Measurements from ENCODE around the gene C19orf81. TPM values are rescaled to one million over a fixed set of nuclear protein-coding genes. Genes with fewer than 3 reads are reported as not detected.

C19orf81 gene
- total RNA-seq, 1 experiment from 2014 or later: 0.41 TPM

- H3K9me3 Mint-ChIP-seq (ENCODE audit: unreplicated experiment): no peaks in the 10 kb centered on the region
- intact Hi-C loops (cut with micrococcal nuclease; ENCODE audit: unreplicated experiment): no loop called here
These were observed 22.4 kb upstream of the C19orf81 start for GRCh38 chr19:50626795-50627194.

DNA sequence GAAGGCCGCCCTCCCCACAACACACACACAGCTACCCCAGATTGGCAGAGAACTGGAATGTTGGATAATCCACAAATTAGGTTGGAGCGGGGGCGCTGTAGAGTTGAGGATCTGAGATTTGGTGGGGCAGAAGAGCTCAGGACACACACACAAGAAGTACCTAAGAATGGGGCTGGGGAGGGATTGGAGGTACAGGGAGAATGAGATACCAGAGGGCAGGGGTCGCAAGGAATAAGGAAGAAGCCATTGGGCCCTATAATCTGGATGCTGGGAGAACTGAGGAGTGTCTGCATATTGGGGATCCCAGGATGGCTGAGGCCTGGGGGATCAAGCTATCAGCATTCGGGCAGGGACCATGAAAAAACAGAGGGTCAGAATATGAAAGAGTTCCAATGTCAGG is 21.1 kb upstream of the C19orf81 start:
- CTCF ChIA-PET: no interaction called here
- H3K4me3 Mint-ChIP-seq (ENCODE audit: unreplicated experiment): no peak overlapping the region
- no peaks in the 10 kb centered on the region for H3K36me3 Mint-ChIP-seq (ENCODE audit: insufficient read depth, unreplicated experiment)
- POLR2A ChIA-PET: interaction anchor here (0.5 kb wide), 2 partner anchors 116 to 363 kb away, joined by 3 read pairs; no protein-coding TSS in a partner anchor
- H3K9me3 Mint-ChIP-seq (ENCODE audit: unreplicated experiment): no peaks in the 10 kb centered on the region
- Histone ChIP-seq H3K4me1 (no peaks in the 10 kb centered on the region), H3K9me3 (peaks cover 3% of the 10 kb centered on the region; the same call in 1 of the 2 replicates), H3K4me3 (ENCODE audit: low read depth, low read length) (no peak overlapping the region), H3K27me3 (replicated peaks; ENCODE audit: control insufficient read depth, insufficient read depth, low read length) (no peaks in the 10 kb centered on the region), H3K36me3 (ENCODE audit: control insufficient read depth, insufficient read depth, low read length) (no peaks in the 10 kb centered on the region)
- no peaks in the 10 kb centered on the region for H3K4me1 Mint-ChIP-seq (ENCODE audit: low read depth, unreplicated experiment)
- intact Hi-C loops (cut with micrococcal nuclease; ENCODE audit: unreplicated experiment): no loop called here
- peaks cover 7% of the 10 kb centered on the region for H3K27me3 Mint-ChIP-seq (ENCODE audit: insufficient read depth, unreplicated experiment)
- TF ChIP-seq, protein P1, sequence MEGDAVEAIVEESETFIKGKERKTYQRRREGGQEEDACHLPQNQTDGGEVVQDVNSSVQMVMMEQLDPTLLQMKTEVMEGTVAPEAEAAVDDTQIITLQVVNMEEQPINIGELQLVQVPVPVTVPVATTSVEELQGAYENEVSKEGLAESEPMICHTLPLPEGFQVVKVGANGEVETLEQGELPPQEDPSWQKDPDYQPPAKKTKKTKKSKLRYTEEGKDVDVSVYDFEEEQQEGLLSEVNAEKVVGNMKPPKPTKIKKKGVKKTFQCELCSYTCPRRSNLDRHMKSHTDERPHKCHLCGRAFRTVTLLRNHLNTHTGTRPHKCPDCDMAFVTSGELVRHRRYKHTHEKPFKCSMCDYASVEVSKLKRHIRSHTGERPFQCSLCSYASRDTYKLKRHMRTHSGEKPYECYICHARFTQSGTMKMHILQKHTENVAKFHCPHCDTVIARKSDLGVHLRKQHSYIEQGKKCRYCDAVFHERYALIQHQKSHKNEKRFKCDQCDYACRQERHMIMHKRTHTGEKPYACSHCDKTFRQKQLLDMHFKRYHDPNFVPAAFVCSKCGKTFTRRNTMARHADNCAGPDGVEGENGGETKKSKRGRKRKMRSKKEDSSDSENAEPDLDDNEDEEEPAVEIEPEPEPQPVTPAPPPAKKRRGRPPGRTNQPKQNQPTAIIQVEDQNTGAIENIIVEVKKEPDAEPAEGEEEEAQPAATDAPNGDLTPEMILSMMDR (IDR thresholded peaks at IDR 0.05; ENCODE audit: insufficient read depth in 1 of 2, low read depth in 1 of 2, low read length in 1 of 2, severe bottlenecking in 1 of 2, unreplicated experiment in 1 of 2): no peak
- DNase-seq: no peak
- no TSS peak for BruUV-seq (replicated peaks)
- H3K27ac Mint-ChIP-seq (ENCODE audit: unreplicated experiment): no peak overlapping the region

More at GRCh38 chr19:50626795-50627194, 22.4 kb upstream of the C19orf81 start:
- CTCF ChIA-PET: no interaction called here
- no peak for DNase-seq
- no peak overlapping the region for H3K4me3 Mint-ChIP-seq (ENCODE audit: unreplicated experiment)
- H3K27ac Mint-ChIP-seq (ENCODE audit: unreplicated experiment): no peak overlapping the region
- no peaks in the 10 kb centered on the region for H3K9me3 ChIP-seq
- peaks cover 7% of the 10 kb centered on the region for H3K27me3 Mint-ChIP-seq (ENCODE audit: insufficient read depth, unreplicated experiment)
- no peaks in the 10 kb centered on the region for H3K4me1 Mint-ChIP-seq (ENCODE audit: low read depth, unreplicated experiment)
- BruUV-seq (replicated peaks): no TSS peak
- H3K36me3 Mint-ChIP-seq (ENCODE audit: insufficient read depth, unreplicated experiment): no peaks in the 10 kb centered on the region
- POLR2A ChIA-PET: no interaction called here
- no peaks in the 10 kb centered on the region for H3K4me1 ChIP-seq
- no peaks in the 10 kb centered on the region for H3K27me3 ChIP-seq (replicated peaks; ENCODE audit: control insufficient read depth, insufficient read depth, low read length)
- TF ChIP-seq, protein P1 (IDR thresholded peaks at IDR 0.05; ENCODE audit: insufficient read depth in 1 of 2, low read depth in 1 of 2, low read length in 1 of 2, severe bottlenecking in 1 of 2, unreplicated experiment in 1 of 2): no peak
- no peak overlapping the region for H3K4me3 ChIP-seq (ENCODE audit: low read depth, low read length)
- H3K36me3 ChIP-seq (ENCODE audit: control insufficient read depth, insufficient read depth, low read length): no peaks in the 10 kb centered on the region

GRCh38 chr19:50628551-50628950 is 20.7 kb upstream of the C19orf81 start:
- no peaks in the 10 kb centered on the region for H3K27me3 ChIP-seq (replicated peaks; ENCODE audit: control insufficient read depth, insufficient read depth, low read length)
- ChIA-PET POLR2A (interaction anchor here (0.5 kb wide), 1 partner anchor 117 kb away, joined by 3 read pairs; no protein-coding TSS in a partner anchor), CTCF (interaction anchor here (0.6 kb wide), 1 partner anchor 96 kb away, joined by 3 read pairs; no protein-coding TSS in a partner anchor)
- H3K4me3 Mint-ChIP-seq (ENCODE audit: unreplicated experiment): no peak overlapping the region
- no peaks in the 10 kb centered on the region for H3K36me3 Mint-ChIP-seq (ENCODE audit: insufficient read depth, unreplicated experiment)
- no peak overlapping the region for H3K27ac Mint-ChIP-seq (ENCODE audit: unreplicated experiment)
- peaks cover 7% of the 10 kb centered on the region; the same call in 1 of the 2 replicates for H3K9me3 ChIP-seq
- intact Hi-C loops (cut with micrococcal nuclease; ENCODE audit: unreplicated experiment): no loop called here
- DNase-seq: no peak
- no peaks in the 10 kb centered on the region for H3K4me1 Mint-ChIP-seq (ENCODE audit: low read depth, unreplicated experiment)
- TF ChIP-seq, protein P1 (IDR thresholded peaks at IDR 0.05; ENCODE audit: insufficient read depth in 1 of 2, low read depth in 1 of 2, low read length in 1 of 2, severe bottlenecking in 1 of 2, unreplicated experiment in 1 of 2): no peak
- H3K36me3 ChIP-seq (ENCODE audit: control insufficient read depth, insufficient read depth, low read length): no peaks in the 10 kb centered on the region
- no peaks in the 10 kb centered on the region for H3K9me3 Mint-ChIP-seq (ENCODE audit: unreplicated experiment)
- BruUV-seq (replicated peaks): no TSS peak
- H3K27me3 Mint-ChIP-seq (ENCODE audit: insufficient read depth, unreplicated experiment): peaks cover 7% of the 10 kb centered on the region
- H3K4me3 ChIP-seq (ENCODE audit: low read depth, low read length): no peak overlapping the region
- H3K4me1 ChIP-seq: no peaks in the 10 kb centered on the region

Measured in Caco-2 (cell line).